Memory B cell (primary cell): ENCODE measurements around the gene TSPAN18.

ENCODE experiments used
- ATAC-seq: fragments of 150-1000 bp; cut with Tn5 transposase; 2 replicates; pipeline ENCODE4 v1.10.0; 2021; ENCODE audit warnings: low read depth, mild to moderate bottlenecking, moderate library complexity
- DNase-seq, 2 donors: peaks; one replicate each; pipeline ENCODE4 v3.0.0; 2022; ENCODE audit warnings: low spot score in 2 of 2
- H3K27ac Mint-ChIP-seq: one replicate; pipeline ENCODE4 v1.8.0; 2022; ENCODE audit warnings: mild to moderate bottlenecking, moderate library complexity, mixed read lengths
- H3K27me3 Mint-ChIP-seq: one replicate; pipeline ENCODE4 v1.8.0; 2022; ENCODE audit warnings: mixed read lengths
- H3K36me3 Mint-ChIP-seq: one replicate; pipeline ENCODE4 v1.8.0; 2022; ENCODE audit warnings: mild to moderate bottlenecking, mixed read lengths
- H3K4me1 Mint-ChIP-seq: one replicate; pipeline ENCODE4 v1.8.0; 2022; ENCODE audit warnings: mixed read lengths
- H3K4me3 Mint-ChIP-seq: one replicate; pipeline ENCODE4 v1.8.0; 2022; ENCODE audit warnings: mild to moderate bottlenecking, moderate library complexity, mixed read lengths
- H3K9me3 Mint-ChIP-seq: one replicate; pipeline ENCODE4 v1.8.0; 2022; ENCODE audit warnings: mixed read lengths

Gene TSPAN18

DNA sequence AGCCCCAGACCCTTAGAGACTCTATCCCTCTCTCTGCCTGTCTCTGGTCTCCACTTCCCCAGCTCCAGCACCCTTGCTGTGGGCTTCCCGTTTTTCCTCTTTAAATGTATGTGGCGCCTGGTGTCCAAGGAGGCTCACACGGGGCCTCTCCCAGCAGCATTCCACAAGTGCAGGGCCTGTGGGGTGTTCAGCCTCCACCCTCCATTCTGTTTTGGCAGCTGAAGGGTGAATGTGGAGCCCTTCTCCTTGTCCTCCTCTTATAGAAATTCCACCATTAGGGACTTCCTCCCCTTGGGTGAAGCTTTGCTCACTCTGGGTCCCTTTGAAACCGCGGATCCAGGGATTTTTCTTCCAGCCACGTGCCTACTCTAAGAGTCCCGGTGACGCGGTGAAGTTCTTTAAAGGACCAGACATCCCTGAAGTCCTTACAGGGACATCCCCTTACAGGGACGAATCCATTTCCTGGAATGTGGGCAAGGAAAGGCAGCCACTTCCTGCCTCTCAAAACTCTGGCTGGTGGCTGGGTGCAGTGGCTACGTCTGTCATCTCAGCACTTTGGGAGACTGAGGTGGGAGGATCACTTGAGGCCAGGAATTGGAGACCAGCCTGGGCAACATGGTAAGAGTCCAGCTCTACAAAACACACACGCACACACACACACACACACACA, 1.6 kb upstream of the TSPAN18 start:
- Mint-ChIP-seq H3K27ac (peak overlapping the region; percentile 92), H3K9me3 (no peaks in the 10 kb centered on the region), H3K4me3 (peak overlapping the region; percentile 94), H3K4me1 (peaks cover 16% of the 10 kb centered on the region), H3K27me3 (no peaks in the 10 kb centered on the region), H3K36me3 (no peaks in the 10 kb centered on the region)
- ATAC-seq (no peak), DNase-seq (no peak)

DNA sequence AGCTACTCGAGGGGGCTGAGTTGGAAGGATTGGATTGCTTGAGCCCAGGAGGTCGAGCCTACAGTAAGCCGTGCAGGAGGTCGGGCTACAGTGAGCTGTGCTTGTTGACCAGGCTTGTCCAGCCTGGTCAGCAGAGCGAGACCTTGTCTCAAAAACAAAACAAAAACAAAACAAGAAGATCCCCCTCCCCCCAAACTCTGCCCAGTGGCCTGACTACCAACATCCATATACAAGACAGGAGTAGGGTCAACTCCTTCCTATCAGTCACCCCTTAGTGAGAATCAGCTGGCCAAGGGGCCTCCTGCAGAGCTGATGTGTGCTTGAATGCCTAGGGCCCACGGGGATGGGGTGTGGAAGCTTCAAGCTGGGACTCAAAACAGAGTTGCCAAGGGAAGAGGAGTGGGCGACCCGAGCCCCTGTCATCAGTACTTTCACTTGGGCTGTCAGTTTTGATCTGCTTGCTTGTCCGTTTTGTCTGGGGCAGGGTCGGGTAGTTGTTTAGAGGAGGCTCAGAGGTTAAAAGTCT, 942 bp upstream of the TSPAN18 start:
- ATAC-seq: peak; percentile 1
- H3K4me1 Mint-ChIP-seq: peaks cover 16% of the 10 kb centered on the region
- DNase-seq: peak in 1 of 2 donors; percentile 16

DNA sequence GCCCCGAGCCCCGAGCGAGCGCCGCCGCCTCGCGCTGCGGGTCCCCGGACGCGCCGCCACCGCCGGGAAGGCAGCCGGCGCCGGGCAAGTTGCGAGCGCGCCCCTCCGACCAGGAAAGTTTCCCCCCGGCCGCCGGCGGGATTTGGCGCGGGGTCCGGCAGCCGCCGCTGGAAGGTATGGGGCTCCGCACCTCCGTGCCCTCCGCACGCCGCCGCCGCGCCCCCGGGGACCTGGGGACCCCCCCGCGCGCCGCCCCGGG, 281 bp downstream of the TSPAN18 start:
- ATAC-seq (no peak), DNase-seq (peak in 1 of 2 donors; percentile 41)
- Mint-ChIP-seq H3K27me3 (peaks cover 2% of the 10 kb centered on the region), H3K36me3 (no peaks in the 10 kb centered on the region), H3K27ac (no peak overlapping the region), H3K4me1 (peaks cover 16% of the 10 kb centered on the region), H3K9me3 (no peaks in the 10 kb centered on the region), H3K4me3 (no peak overlapping the region)

More for the DNA sequence above, 942 bp upstream of the TSPAN18 start:
- peak overlapping the region; percentile 92 for H3K27ac Mint-ChIP-seq
- peak overlapping the region; percentile 94 for H3K4me3 Mint-ChIP-seq
- no peaks in the 10 kb centered on the region for H3K9me3 Mint-ChIP-seq
- H3K27me3 Mint-ChIP-seq: peaks cover under 1% of the 10 kb centered on the region
- H3K36me3 Mint-ChIP-seq: no peaks in the 10 kb centered on the region

DNA sequence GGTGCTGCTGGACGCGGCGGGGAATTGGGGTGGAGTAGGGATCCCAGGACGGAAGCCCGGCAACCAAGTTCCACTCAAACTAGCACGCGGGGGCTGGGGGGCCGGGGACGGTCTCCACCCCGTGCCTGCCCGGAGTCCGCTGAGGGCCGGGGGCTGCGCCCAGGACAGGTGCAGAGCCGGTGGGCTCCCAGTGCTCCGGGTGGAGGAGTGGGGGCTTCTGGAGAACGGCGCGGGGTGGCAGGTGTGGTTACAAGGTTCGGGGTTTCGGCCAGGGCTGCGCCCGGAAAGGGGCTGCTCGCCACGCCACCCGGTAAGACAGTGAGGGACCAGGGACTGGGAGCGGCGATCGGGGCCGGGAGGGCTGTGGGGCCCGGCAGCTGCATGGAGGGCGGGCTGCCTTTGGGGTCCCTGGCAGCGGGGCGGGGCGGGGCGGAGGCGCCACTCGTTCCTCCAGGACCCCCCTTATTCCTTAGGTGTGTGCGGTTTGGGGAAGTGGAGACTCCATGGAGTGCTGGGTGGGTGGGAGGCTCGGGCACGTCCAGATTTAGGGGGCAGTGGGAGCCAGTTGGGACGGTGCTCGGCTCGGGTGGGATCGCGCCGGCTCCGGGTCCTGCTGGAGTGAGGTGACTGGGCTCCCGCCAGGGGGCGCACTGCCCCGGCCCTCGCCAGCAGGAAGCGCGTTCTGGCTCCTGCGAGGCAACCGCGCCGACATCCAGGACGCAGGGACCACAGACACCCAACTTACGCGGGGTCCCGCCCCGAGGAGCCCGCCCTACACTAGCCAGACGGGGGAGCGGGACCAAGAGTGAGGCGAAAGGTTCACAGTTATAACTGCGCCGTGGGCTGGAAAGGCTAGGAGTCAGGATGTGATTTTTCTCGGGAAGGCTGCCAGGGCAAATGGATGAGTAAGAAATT, 868 bp downstream of the TSPAN18 start:
- peak; percentile 70 for ATAC-seq
- DNase-seq: peak; percentile 73
- Mint-ChIP-seq H3K4me3 (peak overlapping the region; percentile 83), H3K27ac (peak overlapping the region; percentile 65), H3K36me3 (no peaks in the 10 kb centered on the region), H3K9me3 (no peaks in the 10 kb centered on the region), H3K4me1 (peaks cover 16% of the 10 kb centered on the region), H3K27me3 (peaks cover 2% of the 10 kb centered on the region)

DNA sequence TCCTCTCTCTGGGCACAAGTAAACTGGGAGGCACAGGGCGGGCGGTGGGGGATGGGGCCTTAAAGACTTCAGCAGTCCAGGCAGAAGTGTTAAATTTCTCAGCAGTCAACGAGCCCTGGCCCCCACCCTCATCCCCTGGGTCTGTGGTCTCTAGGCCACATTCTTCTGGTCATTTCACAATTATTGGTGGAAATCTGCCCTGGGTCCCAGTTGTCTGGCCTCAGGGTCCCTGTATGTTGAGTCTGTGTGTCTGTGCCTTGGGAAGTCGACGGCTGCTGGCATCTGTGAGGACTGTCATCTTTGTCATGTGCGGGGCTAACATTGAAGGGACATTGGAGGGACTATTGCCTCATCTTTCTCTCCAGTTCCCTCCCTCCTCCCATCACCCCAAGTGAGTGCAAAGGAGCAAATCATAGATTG, 1.7 kb downstream of the TSPAN18 start:
- no peak for DNase-seq
- Mint-ChIP-seq H3K9me3 (no peaks in the 10 kb centered on the region), H3K27ac (no peak overlapping the region), H3K36me3 (no peaks in the 10 kb centered on the region), H3K4me3 (peak overlapping the region; percentile 83), H3K4me1 (peaks cover 15% of the 10 kb centered on the region), H3K27me3 (peaks cover 2% of the 10 kb centered on the region)
- ATAC-seq: no peak

DNA sequence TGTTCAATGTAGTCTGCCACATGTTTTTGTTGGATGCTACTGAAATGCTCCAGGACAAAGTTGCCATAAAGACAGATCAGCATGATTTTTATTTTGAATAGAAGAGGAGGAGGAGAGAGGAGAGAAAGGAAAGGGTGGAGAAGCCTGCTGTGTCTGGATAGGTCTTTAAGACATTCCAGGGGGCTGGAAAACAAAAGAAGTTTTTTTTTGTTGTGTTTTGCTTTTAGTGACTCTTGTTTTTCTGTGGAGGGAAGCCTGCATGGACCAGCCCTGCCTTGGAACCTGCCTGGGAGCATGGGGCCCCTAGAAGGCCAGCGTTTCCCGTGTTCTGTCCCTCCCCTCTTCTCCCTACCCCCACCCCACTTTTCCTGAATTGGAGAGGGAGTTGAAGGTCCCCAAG, 2.3 kb downstream of the TSPAN18 start:
- ATAC-seq (no peak), DNase-seq (no peak)
- H3K36me3 Mint-ChIP-seq: no peaks in the 10 kb centered on the region
- peaks cover 14% of the 10 kb centered on the region for H3K4me1 Mint-ChIP-seq
- no peaks in the 10 kb centered on the region for H3K9me3 Mint-ChIP-seq
- H3K4me3 Mint-ChIP-seq: peak overlapping the region; percentile 83
- peaks cover 2% of the 10 kb centered on the region for H3K27me3 Mint-ChIP-seq
- H3K27ac Mint-ChIP-seq: no peak overlapping the region

DNA sequence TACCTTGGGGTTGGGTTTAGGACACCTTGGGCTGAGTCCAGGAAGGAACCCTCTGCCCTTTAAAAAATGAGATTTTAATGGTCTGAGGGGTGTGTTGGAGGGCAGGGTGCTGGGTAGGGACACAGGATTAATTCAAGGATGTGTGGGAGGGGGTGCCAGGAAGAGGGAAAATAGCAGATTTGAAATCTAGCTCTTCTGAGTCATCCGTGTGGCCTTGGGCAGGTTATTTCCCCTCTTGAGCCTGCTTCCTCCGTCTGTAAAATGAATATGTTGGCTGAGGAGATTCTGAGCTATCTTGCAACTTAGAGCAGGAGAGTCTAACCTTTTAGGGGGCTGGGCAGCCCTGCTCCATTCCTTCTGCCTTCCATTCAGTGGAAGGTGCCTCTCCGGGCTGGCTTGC, 3.0 kb downstream of the TSPAN18 start:
- ATAC-seq (no peak), DNase-seq (no peak)
- Mint-ChIP-seq H3K4me3 (no peak overlapping the region), H3K9me3 (no peaks in the 10 kb centered on the region), H3K27me3 (peaks cover 2% of the 10 kb centered on the region), H3K36me3 (no peaks in the 10 kb centered on the region), H3K27ac (no peak overlapping the region), H3K4me1 (peaks cover 14% of the 10 kb centered on the region)

DNA sequence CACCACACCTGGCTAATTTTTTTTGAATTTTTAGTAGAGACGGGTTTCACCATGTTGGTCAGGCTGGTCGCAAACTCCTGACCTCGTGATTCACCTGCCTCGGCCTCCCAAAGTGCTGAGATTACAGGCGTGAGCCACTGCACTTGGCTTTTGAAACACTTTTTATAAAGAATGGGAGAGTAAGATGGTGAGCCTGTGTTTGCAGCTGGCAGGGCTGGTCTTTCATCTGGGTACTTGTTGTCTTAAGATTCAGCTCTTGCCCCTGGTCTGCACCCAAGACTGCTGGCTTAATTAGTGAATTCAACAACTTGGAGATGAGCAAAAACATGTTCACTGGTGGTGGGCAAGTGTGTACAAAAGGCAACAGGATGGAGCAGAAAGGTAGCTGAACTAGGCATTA, 4.0 kb downstream of the TSPAN18 start:
- peaks cover 11% of the 10 kb centered on the region for H3K4me1 Mint-ChIP-seq
- H3K9me3 Mint-ChIP-seq: no peaks in the 10 kb centered on the region

DNA sequence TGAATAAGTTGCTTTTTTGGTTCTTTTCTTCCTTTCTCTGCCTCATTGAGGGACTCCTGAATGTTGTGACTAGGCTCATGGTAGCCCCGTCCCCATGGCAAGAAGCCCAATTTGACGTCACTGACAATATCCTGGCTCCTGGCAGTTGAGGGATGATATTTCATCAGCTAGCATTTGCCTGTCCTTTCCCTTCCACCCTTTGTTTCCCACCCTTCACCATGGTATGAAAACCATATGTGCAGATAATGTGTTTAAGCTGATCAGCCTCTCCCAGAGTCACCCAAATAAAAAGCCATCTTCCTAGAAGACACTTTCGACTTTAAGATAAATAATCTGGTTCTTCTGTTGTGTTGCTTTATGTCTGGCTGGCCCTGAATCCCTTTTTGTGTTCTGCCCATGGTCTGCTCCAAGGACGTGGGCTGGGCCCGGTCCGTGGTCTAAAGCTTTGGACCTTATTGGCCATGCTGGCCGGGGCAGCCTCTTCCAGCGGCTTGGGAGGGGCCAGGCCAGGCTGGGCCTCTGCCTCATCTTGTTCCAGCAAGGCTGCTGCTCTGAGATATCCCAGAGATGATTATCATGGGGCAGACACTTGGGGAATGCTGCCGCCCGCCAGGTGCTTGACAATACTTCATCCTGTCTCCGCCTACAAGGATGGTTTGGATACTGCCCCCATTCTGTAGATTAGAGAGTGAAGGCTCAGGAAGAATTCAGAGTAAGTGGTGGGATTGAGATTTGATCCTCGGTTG, 5.1 kb downstream of the TSPAN18 start:
- Mint-ChIP-seq H3K4me1 (peaks cover 4% of the 10 kb centered on the region), H3K36me3 (no peaks in the 10 kb centered on the region), H3K4me3 (no peak overlapping the region), H3K27me3 (peaks cover 2% of the 10 kb centered on the region), H3K27ac (no peak overlapping the region), H3K9me3 (no peaks in the 10 kb centered on the region)
- ATAC-seq: no peak
- no peak for DNase-seq

More for the DNA sequence above, 4.0 kb downstream of the TSPAN18 start:
- Mint-ChIP-seq H3K4me3 (no peak overlapping the region), H3K36me3 (no peaks in the 10 kb centered on the region), H3K27ac (no peak overlapping the region), H3K27me3 (peaks cover 2% of the 10 kb centered on the region)
- DNase-seq (no peak), ATAC-seq (no peak)

DNA sequence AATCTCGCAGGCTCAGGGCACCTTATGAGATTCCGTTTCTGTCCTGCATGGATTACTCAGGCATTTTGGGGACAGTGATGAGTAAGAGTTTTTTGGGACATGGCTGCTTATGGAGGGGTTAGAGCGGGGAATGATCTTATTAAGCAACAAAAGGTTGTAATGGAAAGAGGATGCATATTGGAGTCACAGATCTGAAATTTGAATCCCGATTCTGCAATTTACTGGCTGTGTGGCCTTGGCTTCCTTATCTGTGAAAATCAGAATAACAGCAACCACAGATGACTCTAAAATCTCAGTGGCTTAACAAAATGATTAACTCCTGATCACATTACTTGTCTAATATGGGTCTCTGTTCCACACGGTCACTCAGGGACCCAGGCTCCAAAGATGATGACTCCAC, 5.8 kb downstream of the TSPAN18 start:
- Mint-ChIP-seq H3K36me3 (no peaks in the 10 kb centered on the region), H3K9me3 (no peaks in the 10 kb centered on the region), H3K4me3 (no peak overlapping the region), H3K27me3 (peaks cover 2% of the 10 kb centered on the region), H3K27ac (no peak overlapping the region), H3K4me1 (peaks cover 4% of the 10 kb centered on the region)
- DNase-seq (no peak), ATAC-seq (no peak)

DNA sequence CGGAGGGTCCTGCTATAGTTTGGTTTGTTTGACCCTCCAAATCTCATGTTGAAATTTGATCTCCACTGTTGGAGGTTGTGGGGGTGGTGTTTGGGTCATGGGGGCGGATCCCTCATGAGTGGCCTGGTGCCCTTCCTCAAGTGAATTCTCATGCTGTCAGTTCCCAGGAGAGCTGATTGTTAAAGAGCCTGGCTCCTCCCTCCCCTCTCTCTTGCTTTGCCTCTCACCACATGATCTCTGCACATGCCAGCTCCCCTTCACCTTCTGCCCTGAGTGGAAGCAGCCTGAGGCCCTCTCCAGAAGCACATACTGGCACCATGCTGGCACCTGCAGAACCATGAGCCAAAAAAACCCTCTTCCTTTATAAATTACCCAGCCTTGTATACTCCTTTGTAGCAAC, 7.1 kb downstream of the TSPAN18 start:
- Mint-ChIP-seq H3K4me3 (no peak overlapping the region), H3K27me3 (peaks cover 4% of the 10 kb centered on the region), H3K27ac (no peak overlapping the region), H3K9me3 (no peaks in the 10 kb centered on the region), H3K4me1 (no peaks in the 10 kb centered on the region), H3K36me3 (peaks cover 2% of the 10 kb centered on the region)
- ATAC-seq (no peak), DNase-seq (no peak)

DNA sequence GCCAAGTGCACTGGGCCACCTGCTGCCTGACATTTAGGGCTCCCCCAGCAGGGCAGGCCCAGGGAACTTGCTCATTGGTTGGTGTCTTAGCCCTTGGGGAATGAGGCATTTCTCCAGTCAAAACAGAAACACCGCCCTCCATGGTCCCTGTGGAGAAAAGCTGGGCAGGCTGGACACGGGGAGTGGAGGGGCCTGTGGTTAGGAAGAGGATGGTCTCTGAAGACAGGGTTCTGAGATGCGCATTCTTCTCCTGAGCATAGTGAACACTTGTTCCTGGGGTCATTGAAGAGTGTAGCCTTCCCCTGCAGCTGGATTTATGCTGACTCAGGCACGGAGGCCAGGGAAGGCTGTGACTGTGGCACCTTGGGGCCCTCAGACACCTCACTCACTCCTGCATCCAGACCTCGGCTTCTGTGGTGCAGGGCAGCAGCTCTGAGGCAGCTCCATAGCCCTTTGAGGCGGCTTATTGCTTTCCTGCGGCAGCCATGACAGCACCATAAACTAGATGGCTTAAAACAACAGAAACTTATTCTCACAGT, 8.2 kb downstream of the TSPAN18 start:
- H3K4me3 Mint-ChIP-seq: no peak overlapping the region
- H3K27ac Mint-ChIP-seq: no peak overlapping the region
- H3K9me3 Mint-ChIP-seq: no peaks in the 10 kb centered on the region
- no peaks in the 10 kb centered on the region for H3K4me1 Mint-ChIP-seq
- peaks cover 4% of the 10 kb centered on the region for H3K27me3 Mint-ChIP-seq
- peaks cover 2% of the 10 kb centered on the region for H3K36me3 Mint-ChIP-seq
- DNase-seq (no peak), ATAC-seq (no peak)

DNA sequence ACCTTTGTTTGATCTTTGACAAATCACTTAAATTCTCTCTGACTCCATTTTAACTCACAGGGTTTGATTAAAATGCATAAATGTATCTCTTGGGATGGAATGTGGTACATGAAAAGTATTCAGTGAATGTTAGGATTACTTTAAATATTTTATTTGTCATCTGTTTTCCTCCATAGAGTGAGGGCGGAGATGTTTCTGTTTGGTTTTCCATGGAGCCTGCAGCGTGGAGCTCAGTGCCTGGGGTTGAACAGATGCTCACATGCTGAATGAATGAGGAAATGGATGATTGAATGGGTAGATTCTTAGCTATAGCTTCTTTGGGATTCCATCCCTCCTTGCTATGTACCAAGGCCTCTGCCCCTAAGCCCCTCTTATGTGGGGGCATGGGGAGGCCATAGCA, 10.0 kb downstream of the TSPAN18 start:
- no peaks in the 10 kb centered on the region for H3K4me1 Mint-ChIP-seq
- no peak for DNase-seq
- no peak for ATAC-seq
- H3K4me3 Mint-ChIP-seq: no peak overlapping the region
- no peak overlapping the region for H3K27ac Mint-ChIP-seq
- no peaks in the 10 kb centered on the region for H3K9me3 Mint-ChIP-seq
- H3K36me3 Mint-ChIP-seq: peaks cover 2% of the 10 kb centered on the region
- H3K27me3 Mint-ChIP-seq: peaks cover 7% of the 10 kb centered on the region
